NCI-H1105 (cell line): ENCODE measurements around the gene CKAP4.
A peak's percentile ranks its signal among the peaks of the same experiment; 100 is the strongest.
"Not testable (repeated sequence)": the region's sequence is repeated elsewhere in the genome, so short reads cannot be mapped to it uniquely, and the experiment has no call there.

Experiments used
- DNase-seq: peaks from one replicate; lab custom pipeline; 2025; lab: John Stamatoyannopoulos, UW

Gene CKAP4

GRCh38 chr12:106247674-106248311, at the start of gene CKAP4:
Gene CKAP4, minus strand, starts transcription at chr12:106248020. Its CDS starts 169 bp downstream, at chr12:106247851.
- DNase-seq, result peak; percentile 78

GRCh38 chr12:106297075-106297474, 49.3 kb upstream of the CKAP4 start:
- DNase-seq, result no peak

GRCh38 chr12:106296179-106296877, 48.5 kb upstream of the CKAP4 start:
- no peak for DNase-seq

GRCh38 chr12:106292339-106292738, 44.5 kb upstream of the CKAP4 start:
- no peak for DNase-seq

- peak; percentile 15 for DNase-seq
Observed at GRCh38 chr12:106291342-106291741, 43.5 kb upstream of the CKAP4 start.

- DNase-seq, result no peak
Observed at GRCh38 chr12:106290666-106291065, 42.8 kb upstream of the CKAP4 start.

GRCh38 chr12:106289196-106289681, 41.4 kb upstream of the CKAP4 start:
- no peak for DNase-seq

GRCh38 chr12:106288494-106289195, 40.8 kb upstream of the CKAP4 start:
- DNase-seq, result no peak

- no peak for DNase-seq
Observed at GRCh38 chr12:106288101-106288493, 40.3 kb upstream of the CKAP4 start.

GRCh38 chr12:106287364-106287763, 39.5 kb upstream of the CKAP4 start:
- no peak for DNase-seq

- not testable (repeated sequence) for DNase-seq
Observed at GRCh38 chr12:106286576-106287162, 38.8 kb upstream of the CKAP4 start.

- no peak for DNase-seq
Observed at GRCh38 chr12:106285982-106286381, 38.2 kb upstream of the CKAP4 start.

- DNase-seq, result no peak
Observed at GRCh38 chr12:106284358-106285105, 36.7 kb upstream of the CKAP4 start.

GRCh38 chr12:106282457-106283097, 34.8 kb upstream of the CKAP4 start:
- DNase-seq, result peak; percentile 27

- no peak for DNase-seq
Observed at GRCh38 chr12:106281804-106282203, 34.0 kb upstream of the CKAP4 start.

- DNase-seq, result no peak
Observed at GRCh38 chr12:106281056-106281782, 33.4 kb upstream of the CKAP4 start.

- DNase-seq, result no peak
Observed at GRCh38 chr12:106280106-106280505, 32.3 kb upstream of the CKAP4 start.

GRCh38 chr12:106276032-106276740, 28.4 kb upstream of the CKAP4 start:
- no peak for DNase-seq

- DNase-seq, result no peak
Observed at GRCh38 chr12:106275458-106275857, 27.6 kb upstream of the CKAP4 start.

- no peak for DNase-seq
Observed at GRCh38 chr12:106274575-106275121, 26.8 kb upstream of the CKAP4 start.
